ENCODE results near the gene KCND3.

The KCND3 gene

GRCh38 chr1:111911776-111912515, 77.5 kb downstream of the KCND3 start:
- no peak for DNase-seq (ENCODE audit: low spot score)

- DNase-seq (ENCODE audit: low spot score): no peak
Observed at GRCh38 chr1:111911061-111911460, 78.4 kb downstream of the KCND3 start.

DNA sequence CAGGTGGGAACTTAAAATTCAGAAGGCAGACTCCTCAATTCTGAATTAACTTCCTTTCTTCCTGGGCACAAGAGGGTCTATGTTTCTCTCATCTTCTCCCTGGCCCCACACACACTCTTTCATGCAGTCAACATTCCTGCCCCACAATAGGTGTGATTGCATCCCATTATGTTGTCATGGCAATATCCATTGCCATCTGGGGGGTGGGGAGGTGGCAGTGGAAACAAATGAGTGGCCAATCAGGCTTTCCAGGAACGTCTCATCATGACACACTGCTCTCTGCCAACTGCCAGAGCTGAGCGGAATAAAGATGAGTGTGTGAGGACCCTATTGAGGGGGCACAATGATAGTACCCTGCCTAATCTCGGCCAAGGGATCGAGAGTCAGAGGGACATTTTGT, 80.4 kb downstream of the KCND3 start:
- DNase-seq (ENCODE audit: low spot score): no peak

GRCh38 chr1:111908011-111908621, 81.4 kb downstream of the KCND3 start:
- DNase-seq (ENCODE audit: low spot score): no peak

DNA sequence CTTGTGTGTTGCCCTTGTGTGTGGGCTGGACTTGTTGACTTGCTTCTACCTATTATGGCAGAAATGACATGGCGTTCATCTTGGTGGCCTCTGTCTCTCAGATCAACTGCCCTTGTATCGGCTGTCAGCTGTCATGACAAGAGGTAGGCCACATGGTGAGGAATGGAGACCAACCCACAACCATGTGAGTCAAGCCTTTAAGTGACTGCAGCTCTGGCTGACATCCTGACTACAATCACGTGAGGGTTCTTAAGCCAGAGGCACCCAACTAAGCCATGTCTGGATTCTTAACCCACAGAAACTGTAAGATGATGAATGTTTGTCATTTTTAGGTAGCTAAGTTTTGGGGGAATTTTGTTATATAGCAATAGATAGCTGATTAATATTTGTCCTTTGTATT, 82.1 kb downstream of the KCND3 start:
- no peak for DNase-seq (ENCODE audit: low spot score)

DNA sequence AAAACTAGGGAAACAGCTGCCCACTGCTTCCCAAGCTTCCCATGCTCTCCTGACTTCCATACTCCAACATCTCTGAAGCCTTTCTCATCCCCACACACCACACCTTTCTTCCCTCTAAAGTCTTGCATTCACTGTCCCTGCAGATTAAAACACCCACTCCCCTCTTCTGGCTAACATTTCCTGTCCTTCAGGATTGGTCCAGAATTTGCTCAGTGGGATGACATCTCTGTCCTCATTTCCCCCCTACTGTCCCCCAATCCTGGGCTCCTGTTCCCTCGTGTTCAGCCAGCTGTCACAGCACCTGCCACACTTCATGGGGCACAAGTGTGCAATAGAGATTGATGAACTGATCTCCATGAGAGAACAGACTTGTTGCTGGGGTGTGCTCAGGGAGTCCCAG, 82.7 kb downstream of the KCND3 start:
- no peak for DNase-seq (ENCODE audit: low spot score)

DNA sequence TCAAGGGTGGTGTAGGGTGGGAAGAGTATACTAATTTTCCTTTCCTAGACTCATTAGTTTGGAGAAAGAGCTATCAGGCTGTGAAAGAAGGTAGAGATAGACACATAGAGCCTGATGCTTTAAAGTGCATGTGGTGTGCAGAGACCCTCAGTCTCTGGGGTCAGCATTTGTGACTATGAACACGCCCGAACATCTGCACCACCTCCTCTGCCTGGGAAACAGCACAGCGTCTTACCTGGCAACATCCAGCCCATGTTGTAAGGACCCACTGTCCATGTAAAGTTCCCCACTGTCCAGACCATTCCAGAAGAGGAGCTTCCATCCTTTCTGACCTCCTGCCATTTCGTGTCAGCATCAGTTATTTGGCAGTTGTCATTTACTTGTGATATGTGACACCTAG, 83.4 kb downstream of the KCND3 start:
- no peak for DNase-seq (ENCODE audit: low spot score)

GRCh38 chr1:111904478-111905218, 84.8 kb downstream of the KCND3 start:
- no peak for DNase-seq (ENCODE audit: low spot score)

GRCh38 chr1:111903871-111904449, 85.5 kb downstream of the KCND3 start:
- DNase-seq (ENCODE audit: low spot score): no peak

GRCh38 chr1:111903148-111903870, 86.2 kb downstream of the KCND3 start:
- no peak for DNase-seq (ENCODE audit: low spot score)

- no peak for DNase-seq (ENCODE audit: low spot score)
Observed at GRCh38 chr1:111895469-111895868, 94.0 kb downstream of the KCND3 start.

DNA sequence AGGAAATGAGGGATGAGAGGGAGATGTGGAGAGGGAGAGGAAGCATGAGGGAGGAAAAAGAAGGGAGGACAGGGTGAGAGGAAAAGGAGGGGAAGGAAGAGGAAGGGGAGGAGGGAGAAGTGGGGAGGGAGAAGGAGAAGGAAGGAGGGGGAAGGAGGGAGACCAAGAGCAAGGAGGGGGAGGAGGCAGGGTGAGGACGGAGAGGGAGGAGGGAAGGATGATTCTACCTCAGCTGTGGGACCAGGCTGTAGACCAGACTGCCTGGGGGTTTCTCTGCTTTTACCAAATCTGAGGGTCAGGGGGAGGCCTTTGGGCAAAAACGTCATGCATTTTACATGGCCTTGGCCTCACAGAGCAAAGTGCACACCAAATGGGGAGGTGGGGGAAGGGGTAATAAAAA, 94.5 kb downstream of the KCND3 start:
- DNase-seq (ENCODE audit: low spot score): no peak

- no peak for DNase-seq (ENCODE audit: low spot score)
Observed at GRCh38 chr1:111894497-111894896, 95.0 kb downstream of the KCND3 start.

DNA sequence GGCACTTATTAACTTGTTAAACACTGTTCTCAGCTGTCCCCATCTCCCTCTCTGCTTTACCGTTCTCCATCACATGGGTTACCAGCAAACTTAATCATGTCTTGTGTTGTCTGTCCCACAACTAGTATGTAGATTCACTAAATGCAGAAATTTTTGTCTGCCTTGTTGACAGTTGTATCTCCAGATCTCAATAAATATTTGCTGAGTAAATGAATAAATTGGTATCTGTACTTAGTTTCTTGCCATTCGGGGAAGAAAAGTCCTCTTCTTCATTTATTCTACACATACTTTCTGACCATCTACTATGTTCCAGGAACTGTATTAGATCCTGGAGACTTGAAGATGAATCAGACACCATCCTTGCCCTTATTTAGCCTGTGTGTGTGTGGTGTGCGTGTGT, 97.9 kb downstream of the KCND3 start:
- no peak for DNase-seq (ENCODE audit: low spot score)

DNA sequence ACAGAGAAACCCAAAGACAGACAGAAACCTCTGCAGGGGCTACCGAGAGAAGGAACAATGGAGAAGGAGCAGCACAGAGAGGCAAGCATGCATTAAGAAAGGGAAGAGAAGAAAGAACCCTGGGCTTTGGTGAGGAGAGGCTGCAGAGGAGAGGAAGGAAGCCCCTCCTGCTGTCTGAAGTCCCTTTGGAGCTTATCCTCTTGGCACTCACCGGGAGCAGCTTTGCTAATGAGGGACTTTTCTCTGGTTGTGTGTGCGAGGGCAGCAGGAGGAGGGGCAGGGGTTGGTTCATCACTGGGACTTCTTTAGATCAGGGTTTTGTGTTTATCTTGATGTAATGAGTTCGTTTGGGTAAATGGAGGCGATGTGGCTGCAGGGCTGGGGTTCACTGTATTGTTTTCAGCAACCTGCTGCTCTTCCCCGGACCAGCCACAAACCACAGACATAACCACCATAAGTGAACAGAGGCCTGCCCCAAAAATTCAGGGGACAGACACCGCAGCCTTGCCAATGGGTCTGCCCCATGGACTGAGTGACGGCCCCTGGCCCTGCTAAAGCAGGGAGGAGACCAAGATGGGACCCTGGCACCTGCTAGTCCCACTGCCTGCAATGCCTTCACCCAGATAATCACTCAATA, 100.6 kb downstream of the KCND3 start:
- no peak for DNase-seq (ENCODE audit: low spot score)

DNA sequence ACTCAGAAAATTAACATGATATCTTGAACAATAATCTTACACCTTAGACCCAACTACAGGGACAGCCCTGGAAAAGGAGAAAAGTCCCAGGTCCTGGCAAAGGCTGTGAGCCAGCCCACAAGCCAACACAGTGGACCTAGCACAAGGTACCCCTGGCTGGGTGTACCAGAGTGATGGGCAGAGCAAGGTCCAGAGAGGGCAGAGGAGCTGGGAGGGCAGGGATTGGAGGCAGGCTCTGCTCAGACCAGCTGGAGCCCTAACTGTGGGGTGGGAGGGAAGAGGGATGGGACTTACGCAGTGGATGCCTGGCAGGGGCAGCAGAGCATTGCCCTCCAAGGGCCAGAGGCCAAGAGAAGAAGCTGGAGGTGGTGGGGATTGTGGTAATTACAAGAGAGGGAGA, 101.6 kb downstream of the KCND3 start:
- no peak for DNase-seq (ENCODE audit: low spot score)

GRCh38 chr1:111887385-111887784, 102.1 kb downstream of the KCND3 start:
- DNase-seq (ENCODE audit: low spot score): no peak

DNA sequence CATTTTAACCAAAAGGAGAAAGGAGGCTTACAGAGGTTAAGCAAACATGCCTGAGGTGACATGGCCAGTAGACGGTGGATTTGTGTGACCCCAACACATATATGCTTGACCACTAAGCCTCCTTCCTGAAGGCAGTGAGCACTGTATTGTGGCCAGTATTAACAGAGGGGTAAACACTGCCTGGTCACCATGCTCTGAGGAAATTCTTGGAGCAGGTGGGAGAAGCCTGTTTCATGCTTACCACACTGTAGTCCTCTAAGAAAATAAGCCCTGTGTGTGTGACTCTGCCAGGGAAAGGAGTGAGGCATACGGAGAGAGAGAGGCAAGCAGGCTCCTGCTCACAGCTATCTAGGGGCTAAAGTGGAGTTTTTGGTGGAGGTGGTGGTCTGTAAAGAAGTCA, 102.7 kb downstream of the KCND3 start:
- no peak for DNase-seq (ENCODE audit: low spot score)

GRCh38 chr1:111884772-111885443, 104.6 kb downstream of the KCND3 start:
- no peak for DNase-seq (ENCODE audit: low spot score)

GRCh38 chr1:111882986-111883560, 106.4 kb downstream of the KCND3 start:
- DNase-seq (ENCODE audit: low spot score): no peak

DNA sequence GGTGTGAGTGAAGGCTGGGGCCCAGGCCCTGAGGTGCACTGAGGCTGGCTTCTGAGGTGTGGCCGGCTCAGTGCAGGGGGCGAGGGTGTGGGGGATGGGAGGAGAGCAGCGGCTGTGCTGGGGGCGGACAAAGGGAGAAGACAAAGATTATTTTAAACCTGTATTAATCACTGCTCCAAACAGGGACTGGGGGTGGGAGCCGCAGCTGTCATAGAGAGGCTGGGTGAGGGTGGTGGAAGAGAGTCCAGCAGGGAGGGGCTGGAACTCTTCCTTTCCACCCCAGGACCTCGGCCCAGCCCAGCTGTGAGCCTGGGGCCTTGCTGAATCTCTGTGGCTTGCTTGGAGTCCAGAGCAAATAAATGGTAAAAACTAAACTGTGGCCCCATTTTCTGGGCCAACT, 106.9 kb downstream of the KCND3 start:
- no peak for DNase-seq (ENCODE audit: low spot score)
